SK-MEL-5 (cell line): Measurements from ENCODE around the gene IFT172. TPM values are rescaled to one million over a fixed set of nuclear protein-coding genes. Genes with fewer than 3 reads are reported as not detected.
A peak's percentile ranks its signal among the peaks of the same experiment; 100 is the strongest.

ENCODE experiments used
- DNase-seq: peaks from one replicate; pipeline ENCODE4 v3.0.0-alpha.2; 2016; ENCODE audit warnings: low read depth, low spot score
- in situ Hi-C: cut with HindIII; loops from 2 replicates; pipeline ENCODE4 v1.10.0; 2016; ENCODE audit warnings: low sequenced_read_pairs, high pct_unique_total_duplicates, low pct_unique_long_range_greater_than_20kb
- small RNA-seq, 2 experiments: library from RNA; depleted of rRNA; stranded (forward); fragments of <200 nt; gene quantifications; one replicate each; pipeline ENCODE3, GENCODE V24; 2014
- total RNA-seq: library from RNA; depleted of rRNA; stranded (reverse); fragments of >200 nt; shearing (Covaris generic); gene quantifications from 2 replicates; pipeline ENCODE4 v1.2.3, GENCODE V29; 2014; rRNA removed

Gene IFT172
- total RNA-seq, 1 experiment from 2014 or later, result 23.4 TPM

DNA sequence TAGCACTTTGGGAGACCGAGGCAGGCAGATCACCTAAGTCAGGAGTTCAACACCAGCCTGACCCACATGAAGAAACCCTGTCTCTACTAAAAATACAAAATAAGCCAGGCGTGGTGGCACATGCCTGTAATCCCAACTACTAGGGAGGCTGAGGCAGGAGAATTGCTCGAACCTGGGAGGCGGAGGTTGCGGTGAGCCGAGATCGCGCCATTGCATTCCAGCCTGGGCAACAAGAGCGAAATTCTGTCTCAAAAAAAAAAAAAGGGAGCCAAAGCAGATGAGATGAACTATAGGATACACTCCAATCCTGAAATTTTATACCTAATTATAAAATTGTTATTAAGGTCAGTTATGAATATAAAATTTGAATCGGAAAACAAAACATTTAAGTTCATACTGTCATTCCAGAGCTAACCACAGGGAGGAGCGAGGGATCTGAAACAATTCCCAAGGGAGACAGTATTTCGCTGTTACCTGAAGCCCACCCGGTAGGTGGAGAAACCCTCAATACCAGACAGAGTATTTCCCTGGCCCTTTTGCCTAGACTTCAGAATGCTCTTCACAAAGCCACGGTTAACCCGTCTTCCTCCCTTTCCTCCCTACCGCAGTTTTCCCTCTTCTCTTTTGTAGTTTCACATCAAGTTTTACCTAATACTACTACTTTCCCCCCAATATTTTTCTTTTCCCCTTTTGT, 81.6 kb downstream of the IFT172 start:
- in situ Hi-C loops, result no loop called here
- DNase-seq, result peak; percentile 69

DNA sequence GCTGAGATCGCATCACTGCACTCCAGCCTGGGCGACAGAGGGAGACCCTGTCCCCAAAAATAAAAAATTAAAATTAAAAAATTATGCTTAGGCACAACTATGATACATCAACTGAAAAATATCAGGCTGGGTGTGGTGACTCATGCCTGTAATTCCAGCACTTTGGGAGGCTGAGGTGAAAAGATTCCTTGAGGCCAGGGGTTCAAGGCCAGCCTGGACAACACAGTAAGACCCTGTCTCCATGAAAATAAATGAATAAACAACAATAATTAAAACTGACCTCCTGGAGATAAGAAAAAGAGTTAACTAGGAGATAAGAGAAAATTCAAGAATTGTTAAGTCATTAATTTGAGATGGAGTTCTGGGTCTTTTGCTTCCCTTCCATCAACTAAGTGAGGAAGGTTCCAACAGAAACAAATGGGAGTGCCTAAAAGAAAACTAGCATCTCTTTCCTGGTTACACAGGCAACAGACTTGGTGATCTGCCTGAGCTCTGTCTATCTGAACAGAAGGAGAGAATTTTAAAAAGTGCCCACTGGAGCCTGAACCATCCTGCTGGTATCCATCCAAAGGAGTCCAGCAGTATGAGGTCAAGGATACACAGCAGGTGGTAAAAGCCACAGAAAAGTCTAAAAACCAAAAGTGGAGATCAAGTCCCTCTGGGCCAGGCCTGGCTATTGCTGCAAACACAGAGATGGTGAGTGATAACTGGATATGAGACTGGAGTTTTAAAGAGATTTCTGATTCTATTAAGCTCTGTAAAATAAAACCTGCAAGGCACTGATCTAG, 89.0 kb downstream of the IFT172 start:
- in situ Hi-C loops, result no loop called here
- DNase-seq, result no peak

DNA sequence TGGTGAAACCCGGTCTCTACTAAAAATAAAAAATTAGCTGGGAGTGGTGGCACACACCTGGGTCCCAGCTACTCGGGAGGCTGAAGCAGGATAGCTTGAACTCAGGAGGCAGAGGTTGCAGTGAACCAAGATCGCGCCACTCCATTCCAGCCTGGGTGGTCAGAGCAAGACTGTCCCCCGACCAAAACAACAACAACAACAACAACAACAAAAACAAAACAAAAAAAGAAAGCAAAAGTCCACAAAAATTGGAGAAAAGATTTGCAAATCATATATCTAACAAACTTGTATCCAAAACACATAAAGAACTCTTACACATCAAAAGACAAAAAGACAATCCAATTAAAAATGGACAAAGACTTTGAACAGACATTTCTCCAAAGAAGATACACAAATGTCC, 90.6 kb downstream of the IFT172 start:
- in situ Hi-C loops, result no loop called here
- no peak for DNase-seq

Small RNAs within 50 kb of the gene (small RNA-seq; reads per million reads assigned to genes)
- gene RNU6-986P, result 0 reads per million in 2 experiments

Other genes starting within 250 kb of the IFT172 start
- 0.24 and 1.2 TPM in 2 replicates for gene SLC30A3, start 226.7 kb downstream of the IFT172 start, total RNA-seq
- not detected in 2 replicates for gene DNAJC5G, start 214.3 kb downstream of the IFT172 start, total RNA-seq
- gene TRIM54, start 207.3 kb downstream of the IFT172 start, total RNA-seq, result not detected in 2 replicates
- gene UCN, start 181.3 kb downstream of the IFT172 start, total RNA-seq, result 2.3 and 6.0 TPM in 2 replicates
- gene MPV17, start 166.6 kb downstream of the IFT172 start, total RNA-seq, result 268 and 286 TPM in 2 replicates
- 99.9 and 100.0 TPM in 2 replicates for gene GTF3C2, start 133.0 kb downstream of the IFT172 start, total RNA-seq
- 32.8 and 36.9 TPM in 2 replicates for gene EIF2B4, start 119.4 kb downstream of the IFT172 start, total RNA-seq
- gene SNX17, start 119.1 kb downstream of the IFT172 start, total RNA-seq, result 229 and 234 TPM in 2 replicates
- gene ZNF513, start 109.0 kb downstream of the IFT172 start, total RNA-seq, result 9.3 and 10.1 TPM in 2 replicates
- gene PPM1G, start 80.2 kb downstream of the IFT172 start, total RNA-seq, result 111 and 116 TPM in 2 replicates
- gene NRBP1, start 61.1 kb downstream of the IFT172 start, total RNA-seq, result 66.0 and 66.8 TPM in 2 replicates
- not detected in 2 replicates for gene KRTCAP3, start 47.4 kb downstream of the IFT172 start, total RNA-seq
- gene FNDC4, start 5.5 kb upstream of the IFT172 start, total RNA-seq, result 1.2 and 1.5 TPM in 2 replicates
- not detected in 2 replicates for gene GCKR, start 7.1 kb upstream of the IFT172 start, total RNA-seq
- 6.2 and 7.3 TPM in 2 replicates for gene ZNF512, start 93.3 kb upstream of the IFT172 start, total RNA-seq
- gene CCDC121, start 139.3 kb upstream of the IFT172 start, total RNA-seq, result 10.9 and 14.1 TPM in 2 replicates
- 39.8 and 40.5 TPM in 2 replicates for gene GPN1, start 139.3 kb upstream of the IFT172 start, total RNA-seq
- 49.4 and 54.7 TPM in 2 replicates for gene SUPT7L, start 173.9 kb upstream of the IFT172 start, total RNA-seq
- 36.6 and 39.8 TPM in 2 replicates for gene SLC4A1AP, start 174.1 kb upstream of the IFT172 start, total RNA-seq